HL-60/S4 treated with retinoic acid at 250 ng/mL for 4 days and 3 days (cell line): ENCODE data around the gene ZNF783.
"Not testable (repeated sequence)": the region's sequence is repeated elsewhere in the genome, so short reads cannot be mapped to it uniquely, and the experiment has no call there.

Source experiments
- in situ Hi-C: fragments of 300-500 bp; cut with MboI; formaldehyde crosslinking; loops from 2 replicates; pipeline ENCODE4 v1.7.0; 2022; ENCODE audit warnings: low sequenced_read_pairs

ZNF783 gene

GRCh38 chr7:149261829-149262617 is at the start of gene ZNF783:
Gene ZNF783 (plus strand): TSS chr7:149262196. CDS start chr7:149262334, 138 bp downstream.
- in situ Hi-C loops = no loop called here

GRCh38 chr7:149214020-149214720 is 47.8 kb upstream of the ZNF783 start:
- in situ Hi-C loops = no loop called here

GRCh38 chr7:149216402-149216801 is 45.6 kb upstream of the ZNF783 start:
- in situ Hi-C loops = no loop called here

GRCh38 chr7:149217570-149217969 is 44.4 kb upstream of the ZNF783 start:
- in situ Hi-C loops = no loop called here

- in situ Hi-C loops = no loop called here
Observed at GRCh38 chr7:149218469-149219420, 43.3 kb upstream of the ZNF783 start.

GRCh38 chr7:149220534-149220933 is 41.5 kb upstream of the ZNF783 start:
- in situ Hi-C loops = no loop called here

GRCh38 chr7:149223176-149223575 is 38.8 kb upstream of the ZNF783 start:
- in situ Hi-C loops = no loop called here

- in situ Hi-C loops = no loop called here
Observed at GRCh38 chr7:149223761-149224160, 38.2 kb upstream of the ZNF783 start.

- in situ Hi-C loops = no loop called here
Observed at GRCh38 chr7:149224352-149224751, 37.6 kb upstream of the ZNF783 start.

GRCh38 chr7:149225106-149225505 is 36.9 kb upstream of the ZNF783 start:
- in situ Hi-C loops = no loop called here

- in situ Hi-C loops = no loop called here
Observed at GRCh38 chr7:149225656-149226055, 36.3 kb upstream of the ZNF783 start.

- in situ Hi-C loops = not testable (repeated sequence)
Observed at GRCh38 chr7:149226366-149226765, 35.6 kb upstream of the ZNF783 start.

- in situ Hi-C loops = no loop called here
Observed at GRCh38 chr7:149226840-149227494, 35.0 kb upstream of the ZNF783 start.

GRCh38 chr7:149228831-149229471 is 33.0 kb upstream of the ZNF783 start:
- in situ Hi-C loops = no loop called here

- in situ Hi-C loops = no loop called here
Observed at GRCh38 chr7:149229526-149229925, 32.5 kb upstream of the ZNF783 start.

- in situ Hi-C loops = no loop called here
Observed at GRCh38 chr7:149232362-149232761, 29.6 kb upstream of the ZNF783 start.

- in situ Hi-C loops = not testable (repeated sequence)
Observed at GRCh38 chr7:149233655-149234204, 28.3 kb upstream of the ZNF783 start.

- in situ Hi-C loops = no loop called here
Observed at GRCh38 chr7:149237502-149237901, 24.5 kb upstream of the ZNF783 start.

- in situ Hi-C loops = no loop called here
Observed at GRCh38 chr7:149238051-149238450, 23.9 kb upstream of the ZNF783 start.
